ENCODE results near the gene C1QL1. TPM values are rescaled to one million over a fixed set of nuclear protein-coding genes. Genes with fewer than 3 reads are reported as not detected.

The C1QL1 gene
- total RNA-seq, 1 donor from 2014 or later: not detected

DNA sequence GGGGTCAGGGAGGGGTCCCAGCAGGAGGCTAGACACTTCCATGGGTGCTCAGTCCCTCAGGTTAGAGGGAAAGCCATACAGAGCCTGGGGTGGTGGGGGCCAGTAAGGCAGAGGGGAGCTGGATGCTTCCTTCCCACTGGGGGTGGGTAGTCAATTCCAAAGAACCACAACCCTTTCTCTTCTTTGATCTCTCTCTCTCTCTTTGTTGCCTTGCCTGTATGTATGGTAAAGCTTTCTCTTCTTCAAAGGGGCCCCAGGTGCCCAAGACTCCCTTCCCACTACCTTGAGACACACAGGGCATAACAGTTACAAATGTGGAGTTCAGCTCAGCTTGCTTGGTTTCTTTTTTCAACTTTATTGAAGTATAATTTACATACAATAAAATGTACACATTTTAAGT, 30.5 kb upstream of the C1QL1 start:
- H3K79me2 ChIP-seq (ENCODE audit: low read depth): no peaks in the 10 kb centered on the region
- no peaks in the 10 kb centered on the region for H4K20me1 ChIP-seq (ENCODE audit: low read depth)
- peaks cover 7% of the 10 kb centered on the region for H3K27me3 ChIP-seq
- H3K4me1 Mint-ChIP-seq: peaks cover 4% of the 10 kb centered on the region
- H3K4me3 ChIP-seq: no peak overlapping the region
- peaks cover 12% of the 10 kb centered on the region for H3K9me3 Mint-ChIP-seq
- peaks cover 5% of the 10 kb centered on the region for H3F3A ChIP-seq (ENCODE audit: low read depth)
- H3K36me3 ChIP-seq: peaks cover 6% of the 10 kb centered on the region
- H3K9me3 ChIP-seq (ENCODE audit: low read depth): peaks cover 10% of the 10 kb centered on the region
- H3K4me2 ChIP-seq: no peak overlapping the region
- no peaks in the 10 kb centered on the region for H3K36me3 Mint-ChIP-seq
- H2AFZ ChIP-seq (replicated peaks): no peak overlapping the region
- peaks cover 13% of the 10 kb centered on the region for H3K27me3 Mint-ChIP-seq (ENCODE audit: insufficient read depth, low read depth)
- no peak for DNase-seq (ENCODE audit: low spot score)
- no peak overlapping the region for H3K4me3 Mint-ChIP-seq
- H3K4me1 ChIP-seq: peaks cover 15% of the 10 kb centered on the region
- H3K27ac Mint-ChIP-seq: no peak overlapping the region
- no peak for TF ChIP-seq EZH2 (IDR thresholded peaks at IDR 0.05)
- TF ChIP-seq EZH2phosphoT487 (IDR thresholded peaks at IDR 0.05): no peak
- TF ChIP-seq, protein P1, sequence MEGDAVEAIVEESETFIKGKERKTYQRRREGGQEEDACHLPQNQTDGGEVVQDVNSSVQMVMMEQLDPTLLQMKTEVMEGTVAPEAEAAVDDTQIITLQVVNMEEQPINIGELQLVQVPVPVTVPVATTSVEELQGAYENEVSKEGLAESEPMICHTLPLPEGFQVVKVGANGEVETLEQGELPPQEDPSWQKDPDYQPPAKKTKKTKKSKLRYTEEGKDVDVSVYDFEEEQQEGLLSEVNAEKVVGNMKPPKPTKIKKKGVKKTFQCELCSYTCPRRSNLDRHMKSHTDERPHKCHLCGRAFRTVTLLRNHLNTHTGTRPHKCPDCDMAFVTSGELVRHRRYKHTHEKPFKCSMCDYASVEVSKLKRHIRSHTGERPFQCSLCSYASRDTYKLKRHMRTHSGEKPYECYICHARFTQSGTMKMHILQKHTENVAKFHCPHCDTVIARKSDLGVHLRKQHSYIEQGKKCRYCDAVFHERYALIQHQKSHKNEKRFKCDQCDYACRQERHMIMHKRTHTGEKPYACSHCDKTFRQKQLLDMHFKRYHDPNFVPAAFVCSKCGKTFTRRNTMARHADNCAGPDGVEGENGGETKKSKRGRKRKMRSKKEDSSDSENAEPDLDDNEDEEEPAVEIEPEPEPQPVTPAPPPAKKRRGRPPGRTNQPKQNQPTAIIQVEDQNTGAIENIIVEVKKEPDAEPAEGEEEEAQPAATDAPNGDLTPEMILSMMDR (IDR thresholded peaks at IDR 0.05): no peak
- H3K27ac ChIP-seq: no peak overlapping the region
- H3K9ac ChIP-seq: no peak overlapping the region

- Histone ChIP-seq H3K36me3 (peaks cover 6% of the 10 kb centered on the region), H4K20me1 (ENCODE audit: low read depth) (no peaks in the 10 kb centered on the region), H3K4me1 (peaks cover 10% of the 10 kb centered on the region), H3F3A (ENCODE audit: low read depth) (peaks cover 5% of the 10 kb centered on the region), H3K9ac (no peak overlapping the region), H3K27me3 (peaks cover 5% of the 10 kb centered on the region), H2AFZ (replicated peaks) (no peak overlapping the region), H3K4me3 (no peak overlapping the region), H3K4me2 (no peak overlapping the region), H3K79me2 (ENCODE audit: low read depth) (no peaks in the 10 kb centered on the region), H3K9me3 (ENCODE audit: low read depth) (peaks cover 10% of the 10 kb centered on the region), H3K27ac (no peak overlapping the region)
- TF ChIP-seq EZH2 (IDR thresholded peaks at IDR 0.05) (no peak), EZH2phosphoT487 (IDR thresholded peaks at IDR 0.05) (no peak)
- TF ChIP-seq, protein P1 (IDR thresholded peaks at IDR 0.05): no peak
- H3K27ac Mint-ChIP-seq: no peak overlapping the region
- no peak for DNase-seq (ENCODE audit: low spot score)
- peaks cover 13% of the 10 kb centered on the region for H3K27me3 Mint-ChIP-seq (ENCODE audit: insufficient read depth, low read depth)
- no peaks in the 10 kb centered on the region for H3K4me1 Mint-ChIP-seq
- no peak overlapping the region for H3K4me3 Mint-ChIP-seq
- H3K36me3 Mint-ChIP-seq: no peaks in the 10 kb centered on the region
- H3K9me3 Mint-ChIP-seq: peaks cover 12% of the 10 kb centered on the region
These were observed 29.8 kb upstream of the C1QL1 start for GRCh38 chr17:44997733-44998520.

- H3K36me3 Mint-ChIP-seq: no peaks in the 10 kb centered on the region
- H4K20me1 ChIP-seq (ENCODE audit: low read depth): no peaks in the 10 kb centered on the region
- peaks cover 10% of the 10 kb centered on the region for H3K9me3 ChIP-seq (ENCODE audit: low read depth)
- H3K9ac ChIP-seq: no peak overlapping the region
- no peak overlapping the region for H3K27ac Mint-ChIP-seq
- peak overlapping the region; percentile 18 for H3K4me3 Mint-ChIP-seq
- H2AFZ ChIP-seq (replicated peaks): no peak overlapping the region
- DNase-seq (ENCODE audit: low spot score): no peak
- H3K27me3 ChIP-seq: peaks cover 5% of the 10 kb centered on the region
- no peak overlapping the region for H3K4me2 ChIP-seq
- peaks cover 2% of the 10 kb centered on the region for H3K4me1 Mint-ChIP-seq
- H3K4me1 ChIP-seq: peaks cover 13% of the 10 kb centered on the region
- no peak overlapping the region for H3K4me3 ChIP-seq
- TF ChIP-seq EZH2 (IDR thresholded peaks at IDR 0.05) (no peak), EZH2phosphoT487 (IDR thresholded peaks at IDR 0.05) (no peak)
- TF ChIP-seq, protein P1 (IDR thresholded peaks at IDR 0.05): no peak
- peaks cover 5% of the 10 kb centered on the region for H3F3A ChIP-seq (ENCODE audit: low read depth)
- H3K27me3 Mint-ChIP-seq (ENCODE audit: insufficient read depth, low read depth): peaks cover 10% of the 10 kb centered on the region
- H3K79me2 ChIP-seq (ENCODE audit: low read depth): no peaks in the 10 kb centered on the region
- H3K27ac ChIP-seq: no peak overlapping the region
- peaks cover 8% of the 10 kb centered on the region for H3K9me3 Mint-ChIP-seq
- H3K36me3 ChIP-seq: peaks cover 6% of the 10 kb centered on the region
These were observed 28.2 kb upstream of the C1QL1 start for GRCh38 chr17:44996304-44996703.

All from neural progenitor cell (in vitro differentiated cells).